ENCODE results near the gene APBB1IP.
"Not testable (repeated sequence)": the region's sequence is repeated elsewhere in the genome, so short reads cannot be mapped to it uniquely, and the experiment has no call there.

Gene APBB1IP

GRCh38 chr10:26556748-26557640 is 118.9 kb downstream of the APBB1IP start:
- DNase-seq (ENCODE audit: low read depth in 2 of 2), result no peak

DNA sequence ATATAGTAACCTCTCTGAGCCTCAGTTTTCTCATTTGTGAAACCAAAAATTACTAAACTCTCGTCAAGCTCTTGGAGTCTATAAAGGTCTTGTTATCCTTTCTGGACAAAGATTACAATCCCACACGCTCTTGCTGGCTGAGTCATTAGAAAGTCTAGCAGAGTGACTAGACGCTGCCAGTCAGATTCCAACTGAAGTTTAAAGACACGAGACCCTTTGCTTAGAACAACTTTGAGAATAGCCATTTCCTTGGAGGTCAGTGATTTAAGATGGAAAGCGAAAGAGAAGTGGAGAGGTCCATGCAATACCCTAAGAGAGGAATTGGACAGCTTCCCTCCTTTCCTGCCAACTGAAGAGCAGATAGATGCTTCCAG is 119.5 kb downstream of the APBB1IP start:
- no peak for DNase-seq (ENCODE audit: low read depth in 2 of 2)

- no peak for DNase-seq (ENCODE audit: low read depth in 2 of 2)
Measured at GRCh38 chr10:26566525-26567350, 128.6 kb downstream of the APBB1IP start.

DNA sequence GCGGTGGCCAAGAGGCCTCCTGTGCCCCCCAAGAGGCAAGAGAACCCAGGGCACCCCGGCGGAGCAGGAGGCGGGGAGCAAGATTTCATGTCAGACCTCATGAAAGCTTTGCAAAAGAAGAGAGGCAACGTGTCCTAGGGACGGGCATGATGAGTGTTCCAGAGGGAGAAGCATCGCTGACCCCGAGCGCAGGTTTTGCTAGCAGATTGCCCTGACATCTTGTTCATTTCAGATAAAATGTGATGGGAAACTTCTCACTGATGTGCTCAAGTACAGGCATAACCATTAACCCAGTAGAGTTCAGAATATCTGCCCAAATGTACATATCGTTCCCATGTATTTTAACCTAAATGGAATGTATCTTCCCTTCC is 129.2 kb downstream of the APBB1IP start:
- no peak for DNase-seq (ENCODE audit: low read depth in 2 of 2)

DNA sequence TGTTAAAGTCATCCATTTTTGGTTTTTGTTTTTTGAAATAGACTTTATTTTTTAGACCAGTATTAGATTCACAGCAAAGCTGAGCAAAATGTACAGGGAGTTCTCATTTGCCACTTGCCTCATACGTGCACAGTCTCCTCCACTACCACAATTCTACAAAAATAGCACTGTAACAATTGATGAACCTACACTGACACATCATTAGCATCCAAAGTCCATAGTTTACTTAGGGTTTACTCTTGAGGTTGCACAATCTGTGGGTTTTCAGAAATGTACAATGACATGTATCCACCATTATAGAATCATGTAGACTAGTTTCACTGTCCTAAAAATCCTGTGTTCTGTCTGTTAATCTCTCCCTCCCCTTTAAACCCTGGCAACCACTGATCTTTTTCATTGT is 133.5 kb downstream of the APBB1IP start:
- DNase-seq (ENCODE audit: low read depth in 2 of 2), result no peak

GRCh38 chr10:26573674-26574073 is 135.5 kb downstream of the APBB1IP start:
- no peak for DNase-seq (ENCODE audit: low read depth in 2 of 2)

DNA sequence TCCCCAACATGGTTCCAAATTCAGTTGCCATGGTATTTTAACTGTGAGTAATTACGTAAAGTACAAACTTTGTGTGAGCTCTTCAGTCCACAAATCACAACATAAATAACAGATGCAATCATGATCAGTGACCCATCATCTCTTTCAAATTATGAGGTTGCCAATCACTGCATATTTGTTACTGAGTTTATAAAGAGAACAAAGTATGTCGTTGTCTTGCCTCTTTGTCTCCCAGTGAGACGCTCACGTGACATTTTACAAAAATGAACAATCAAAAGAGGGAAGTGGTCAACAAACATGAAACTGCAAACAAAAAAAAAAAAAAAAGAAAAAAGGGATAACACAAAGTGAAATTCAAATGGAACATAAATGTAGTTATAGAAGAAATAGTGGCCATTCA is 136.6 kb downstream of the APBB1IP start:
- no peak for DNase-seq (ENCODE audit: low read depth in 2 of 2)

- DNase-seq (ENCODE audit: low read depth in 2 of 2), result not testable (repeated sequence)
Measured at GRCh38 chr10:26578371-26578770, 140.2 kb downstream of the APBB1IP start.

GRCh38 chr10:26579256-26580063 is 141.3 kb downstream of the APBB1IP start:
- no peak for DNase-seq (ENCODE audit: low read depth in 2 of 2)

- no peak for DNase-seq (ENCODE audit: low read depth in 2 of 2)
Measured at GRCh38 chr10:26586211-26586610, 148.1 kb downstream of the APBB1IP start.

DNA sequence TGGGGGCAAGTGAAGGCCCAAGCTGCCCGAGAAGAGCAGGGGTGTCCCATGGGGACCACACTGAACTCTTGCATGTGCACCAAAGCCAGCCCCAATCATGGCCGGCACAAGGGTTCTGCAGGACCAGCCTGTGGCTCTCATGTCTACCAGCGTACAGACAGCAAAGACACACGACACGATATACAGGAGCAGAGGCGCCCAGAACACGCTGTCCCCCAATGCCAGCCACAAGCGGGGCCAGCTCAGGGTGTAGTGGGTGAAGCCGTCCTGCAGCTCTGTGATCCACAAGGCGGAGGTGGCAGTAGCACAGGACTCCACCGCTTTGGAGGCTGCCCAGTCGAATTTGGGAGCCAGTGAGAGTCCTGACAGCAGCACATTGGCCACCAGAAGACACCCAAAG is 150.5 kb downstream of the APBB1IP start:
- no peak for DNase-seq (ENCODE audit: low read depth in 2 of 2)

GRCh38 chr10:26589813-26590212 is 151.7 kb downstream of the APBB1IP start:
- DNase-seq (ENCODE audit: low read depth in 2 of 2), result not testable (repeated sequence)

DNA sequence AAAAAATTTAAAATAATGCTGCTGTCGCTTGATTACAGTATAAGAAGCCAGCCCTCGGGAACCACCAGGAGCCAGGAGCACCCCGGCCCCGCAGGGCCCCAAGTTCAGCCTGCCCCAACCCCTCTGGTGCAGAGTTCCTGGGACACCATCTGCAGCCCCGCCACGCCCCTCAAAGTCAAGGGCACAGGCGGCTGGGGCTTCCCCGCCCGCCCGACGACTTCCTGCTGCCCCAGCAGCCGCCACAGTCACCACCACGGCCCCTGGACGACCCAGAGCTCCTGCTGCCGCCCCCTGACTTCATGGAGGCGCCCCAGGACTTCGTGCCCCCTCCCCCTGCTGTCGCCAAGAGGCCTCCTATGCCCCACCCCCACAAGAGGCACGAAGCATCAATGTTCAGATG is 155.8 kb downstream of the APBB1IP start:
- no peak for DNase-seq (ENCODE audit: low read depth in 2 of 2)

DNA sequence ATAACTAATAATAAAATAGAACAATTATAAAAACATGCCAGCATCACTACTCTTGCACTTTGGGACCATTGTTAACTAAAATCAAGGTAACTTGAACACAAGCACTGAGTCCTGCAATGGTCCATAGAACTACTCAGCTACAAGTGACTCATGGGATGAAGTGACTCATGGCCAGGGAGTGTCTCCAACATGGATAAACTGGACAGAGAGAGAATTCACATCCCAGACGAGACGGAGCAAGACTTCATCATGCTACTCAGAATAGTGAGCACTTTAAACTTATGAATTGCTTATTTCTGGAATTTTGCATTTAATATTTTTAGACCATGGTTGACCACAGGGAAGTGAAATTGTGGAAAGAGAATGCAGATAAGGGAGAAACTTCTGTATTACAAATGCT is 165.1 kb downstream of the APBB1IP start:
- DNase-seq (ENCODE audit: low read depth in 2 of 2), result not testable (repeated sequence)

DNA sequence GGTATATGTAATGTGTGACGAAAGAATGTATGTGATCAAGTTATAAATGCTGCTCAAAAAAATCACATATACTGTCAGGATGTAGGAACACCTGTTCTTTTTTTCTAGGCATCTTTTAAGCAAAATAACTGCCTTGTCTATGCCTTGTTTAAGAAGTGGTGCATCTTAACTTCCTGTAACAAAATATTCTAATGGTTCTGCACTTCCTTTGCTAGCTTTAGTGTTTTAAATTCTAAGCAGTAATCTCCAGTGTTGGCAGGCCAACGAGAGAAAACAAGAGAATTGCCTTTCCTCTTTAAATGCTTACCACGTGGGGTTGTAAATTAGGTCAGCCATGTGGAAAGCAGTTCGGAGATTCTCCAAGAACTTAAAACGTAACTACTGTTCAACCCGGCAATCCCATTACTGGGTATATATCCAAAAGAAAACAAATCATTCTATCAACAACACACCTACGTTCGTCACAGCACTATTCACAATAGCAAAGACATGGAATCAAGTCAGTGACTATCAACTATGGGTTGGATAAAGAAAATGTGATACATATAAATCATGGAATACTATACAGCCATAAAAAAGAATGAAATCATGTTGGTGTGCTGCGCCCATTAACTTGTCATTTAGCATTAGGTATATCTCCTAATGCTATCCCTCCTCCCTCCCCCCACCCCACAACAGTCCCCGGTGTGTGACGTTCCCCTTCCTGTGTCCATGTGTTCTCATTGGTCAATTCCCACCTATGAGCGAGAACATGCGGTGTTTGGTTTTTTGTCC is 166.4 kb downstream of the APBB1IP start:
- DNase-seq (ENCODE audit: low read depth in 2 of 2), result not testable (repeated sequence)

DNA sequence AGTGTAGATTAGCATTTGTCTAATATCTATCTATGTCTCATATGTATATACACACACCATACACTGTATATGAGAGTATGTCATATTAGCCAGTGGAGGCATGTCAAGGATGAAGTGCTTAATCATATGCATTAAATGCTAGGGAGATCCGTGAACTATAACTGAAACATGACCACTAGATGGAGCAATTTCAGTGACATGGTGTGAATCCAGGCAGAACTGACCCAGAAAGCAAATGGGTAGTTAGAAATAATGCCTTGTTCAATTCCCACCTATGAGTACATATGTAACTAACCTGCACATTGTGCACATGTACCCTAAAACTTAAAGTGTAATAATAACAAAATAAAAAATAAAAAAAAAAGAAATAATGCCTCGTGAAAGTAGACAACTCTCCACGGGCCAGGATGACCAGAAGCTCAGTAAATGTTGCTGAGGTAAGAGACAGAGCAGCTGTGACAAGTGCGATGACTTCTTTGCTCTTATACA is 168.3 kb downstream of the APBB1IP start:
- not testable (repeated sequence) for DNase-seq (ENCODE audit: low read depth in 2 of 2)

- no peak for DNase-seq (ENCODE audit: low read depth in 2 of 2)
Measured at GRCh38 chr10:26612151-26612915, 174.2 kb downstream of the APBB1IP start.
